ENCODE measurements around the gene CEP63. TPM values are rescaled to one million over a fixed set of nuclear protein-coding genes. Genes with fewer than 3 reads are reported as not detected.

CEP63 gene
- total and polyA plus RNA-seq, 2 of the 8 experiments (the other 6 are each of a cell fraction or from before 2014, with no cell fraction given) = 5.3 to 18.2 TPM

DNA sequence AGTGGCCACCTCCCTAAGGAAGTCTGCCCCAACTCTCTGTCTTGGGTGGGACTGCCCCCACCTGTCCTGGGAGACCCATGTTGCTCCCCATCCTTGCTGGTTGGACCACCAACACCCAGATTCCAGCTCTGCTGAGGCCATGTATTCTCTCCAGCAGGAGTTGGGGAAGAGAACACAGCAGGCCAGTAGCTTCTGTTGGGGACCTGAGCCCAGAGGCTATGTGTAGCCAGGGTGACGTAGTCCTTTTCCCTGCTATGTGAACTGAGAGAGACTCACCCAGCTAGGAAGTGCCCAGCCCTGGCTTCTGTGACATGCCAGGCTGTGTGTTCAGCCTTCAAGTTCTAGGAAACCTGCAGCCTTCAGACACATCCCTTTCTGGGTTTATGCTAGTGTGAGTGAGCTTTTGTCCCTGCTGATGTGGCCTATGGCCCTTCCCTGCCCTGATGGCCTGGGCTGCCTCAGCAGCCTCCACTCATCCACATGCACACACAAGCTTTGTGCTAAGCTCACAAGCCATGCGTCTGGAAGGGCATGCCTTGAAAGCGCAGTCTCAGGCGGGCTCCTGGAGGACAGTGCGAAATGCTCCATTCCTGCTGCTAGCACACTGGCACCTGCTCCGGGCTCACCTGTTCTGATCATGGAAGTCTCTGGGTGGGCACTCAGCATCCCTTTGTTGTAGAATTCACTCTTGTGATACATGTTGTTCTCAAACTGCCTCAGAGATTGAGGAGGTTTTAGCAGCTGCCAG, 122.3 kb downstream of the CEP63 start:
- H2AFZ ChIP-seq (ENCODE audit: low read length) = no peak overlapping the region
- no peak overlapping the region for H2BK5ac ChIP-seq (ENCODE audit: low read depth, low read length)
- no peaks in the 10 kb centered on the region for H3K36me3 ChIP-seq (ENCODE audit: control insufficient read depth in 2 of 4, insufficient read depth in 4 of 4, low read length in 3 of 4)
- no peak overlapping the region for H3K14ac ChIP-seq (ENCODE audit: insufficient read length)
- H3K9me3 ChIP-seq (ENCODE audit: insufficient read depth in 2 of 2, low read depth in 1 of 2, low read length in 1 of 2) = no peaks in the 10 kb centered on the region
- no peak overlapping the region for H2BK15ac ChIP-seq (ENCODE audit: low read length)
- H2BK120ac ChIP-seq (replicated peaks; ENCODE audit: low read depth, low read length) = no peak overlapping the region
- H3K79me2 ChIP-seq (ENCODE audit: control insufficient read depth in 1 of 2, insufficient read depth in 2 of 2, low read length in 2 of 2) = no peaks in the 10 kb centered on the region
- H4K8ac ChIP-seq (ENCODE audit: extremely low read depth, insufficient read depth, low read length) = no peak overlapping the region; the same call in 1 of the 2 replicates
- H3K4me2 ChIP-seq (ENCODE audit: insufficient read depth in 1 of 2, low read depth in 2 of 2, low read length in 2 of 2) = no peak overlapping the region
- H2BK20ac ChIP-seq (ENCODE audit: low read length) = no peak overlapping the region
- POLR2A ChIA-PET (ENCODE audit: partially characterized antibody) = no interaction called here
- H3K4ac ChIP-seq (replicated peaks; ENCODE audit: insufficient read length, low read depth, low read length) = no peak overlapping the region
- peaks cover 0 to 2% (median 0%) of the 10 kb centered on the region in 4 experiments; a peak in 2 of 7 replicates for H3K27me3 ChIP-seq (replicated peaks in 1 of 4; ENCODE audit: control insufficient read depth in 3 of 4, extremely low read depth in 1 of 4, insufficient read depth in 3 of 4, low read length in 3 of 4)
- H3K79me1 ChIP-seq (ENCODE audit: low read depth, low read length) = no peaks in the 10 kb centered on the region
- no peak for FAIRE-seq
- H3K4me1 ChIP-seq (replicated peaks in 1 of 4; ENCODE audit: control insufficient read depth in 3 of 4, insufficient read depth in 4 of 4, low read length in 3 of 4) = no peaks in the 10 kb centered on the region
- no peak overlapping the region for H4K91ac ChIP-seq (replicated peaks; ENCODE audit: insufficient read length, low read length)
- no peak for DNase-seq (ENCODE audit: low read depth in 1 of 2, low spot score in 2 of 2)
- no peak overlapping the region for H3K18ac ChIP-seq (ENCODE audit: extremely low read depth, low read length)
- H3K23me2 ChIP-seq (ENCODE audit: low read depth, low read length) = no peaks in the 10 kb centered on the region
- H3K56ac ChIP-seq (replicated peaks; ENCODE audit: insufficient read length, low read depth, low read length) = no peak overlapping the region
- no peak overlapping the region for H3K23ac ChIP-seq (ENCODE audit: insufficient read length)
- peaks cover 2 to 3% of the 10 kb centered on the region in 2 experiments for H4K20me1 ChIP-seq (replicated peaks in 1 of 2; ENCODE audit: control insufficient read depth in 1 of 2, insufficient read depth in 2 of 2, low read length in 2 of 2)
- WGBS, 2 experiments (ENCODE audit: extremely low coverage in 1 of 2, insufficient coverage in 1 of 2, insufficient read length in 1 of 2, insufficient replicate concordance in 2 of 2, low coverage in 1 of 2, low lambda C conversion rate in 2 of 2, missing lambda C conversion rate in 1 of 2) = 99% methylated on average over 6 of the region's 6 CpGs; no CpG with 5 or more reads in 1 of the 2 experiments
- TF ChIP-seq JUN (IDR thresholded peaks at IDR 0.05; ENCODE audit: low read depth, low read length) = no peak
- TF ChIP-seq CTBP2 (IDR thresholded peaks at IDR 0.05; ENCODE audit: borderline replicate concordance, insufficient read depth, insufficient read length, low read length) = no peak
- no peak for TF ChIP-seq SIRT6 (IDR thresholded peaks at IDR 0.05; ENCODE audit: low read length)
- no peak for TF ChIP-seq ZNF274 (IDR thresholded peaks at IDR 0.05; ENCODE audit: borderline replicate concordance, extremely low read depth, low read length)
- no peak for TF ChIP-seq TAF1 (IDR thresholded peaks at IDR 0.05; ENCODE audit: low read depth, low read length)
- no peak for TF ChIP-seq TBP (IDR thresholded peaks at IDR 0.05; ENCODE audit: low read depth, low read length)
- TF ChIP-seq HDAC6 (IDR thresholded peaks at IDR 0.05; ENCODE audit: low read depth, low read length) = no peak
- no peak for TF ChIP-seq EGR1 (IDR thresholded peaks at IDR 0.05; ENCODE audit: borderline replicate concordance, low read depth, low read length)
- no peak for TF ChIP-seq KDM1A (IDR thresholded peaks at IDR 0.05; ENCODE audit: borderline replicate concordance, low read length)
- no peak for TF ChIP-seq SP2 (IDR thresholded peaks at IDR 0.05; ENCODE audit: low read length)
- TF ChIP-seq POLR2A (IDR thresholded peaks at IDR 0.05; ENCODE audit: control extremely low read depth in 1 of 2, low read depth in 2 of 2, low read length in 2 of 2) = no peak
- no peak for TF ChIP-seq NRF1 (IDR thresholded peaks at IDR 0.05; ENCODE audit: low read depth, low read length)
- no peak for TF ChIP-seq SUZ12 (IDR thresholded peaks at IDR 0.05; ENCODE audit: low read length)
- TF ChIP-seq CHD1 (IDR thresholded peaks at IDR 0.05; ENCODE audit: low read depth, low read length) = no peak
- no peak overlapping the region for H4K5ac ChIP-seq (ENCODE audit: insufficient read length, low read depth, low read length)
- no peak overlapping the region for H3K9ac ChIP-seq (replicated peaks in 1 of 4; ENCODE audit: extremely low read depth in 1 of 4, low read depth in 3 of 4, low read length in 3 of 4)
- H3K4me3 ChIP-seq (ENCODE audit: extremely low read depth in 1 of 4, insufficient read depth in 2 of 4, low read depth in 3 of 4, low read length in 4 of 4) = no peak overlapping the region
- CTCF ChIA-PET (ENCODE audit: partially characterized antibody) = interaction anchor here (0.6 to 13.3 kb wide), 9 partner anchors 8 to 332 kb away, joined by 3 to 197 read pairs (median 4); partner anchors contain the start of gene EPHB1
- H2BK12ac ChIP-seq (ENCODE audit: low read depth, low read length) = 0 out of 2 replicates have a peak overlapping the region, but pooled peaks have one; percentile 23
- no peak overlapping the region for H3K27ac ChIP-seq (ENCODE audit: low read depth, low read length)
- H2AK5ac ChIP-seq (ENCODE audit: low read depth, low read length) = no peak overlapping the region

All from H1 (cell line).